Cortex of kidney (tissue), 1 donor: ENCODE results near the gene RNF214.
A peak's percentile ranks its signal among the peaks of the same experiment; 100 is the strongest.
"Not testable (repeated sequence)": the region's sequence is repeated elsewhere in the genome, so short reads cannot be mapped to it uniquely, and the experiment has no call there.

Experiments
- DNase-seq: peaks from one replicate; lab custom pipeline; 2025; lab: John Stamatoyannopoulos, UW

RNF214 gene

GRCh38 chr11:117232092-117232878, at the start of gene RNF214:
Gene RNF214 (plus strand): TSS chr11:117232671. CDS start chr11:117234273, 1,602 bp downstream.
- DNase-seq = peak; percentile 18

- not testable (repeated sequence) for DNase-seq
Measured at GRCh38 chr11:117183178-117183577, 49.3 kb upstream of the RNF214 start.

GRCh38 chr11:117183724-117184349, 48.6 kb upstream of the RNF214 start:
- no peak for DNase-seq

- no peak for DNase-seq
Measured at GRCh38 chr11:117185736-117186430, 46.6 kb upstream of the RNF214 start.

- no peak for DNase-seq
Measured at GRCh38 chr11:117186431-117186761, 46.1 kb upstream of the RNF214 start.

- DNase-seq = no peak
Measured at GRCh38 chr11:117187007-117187406, 45.5 kb upstream of the RNF214 start.

GRCh38 chr11:117187428-117187798, 45.1 kb upstream of the RNF214 start:
- no peak for DNase-seq

- DNase-seq = no peak
Measured at GRCh38 chr11:117187799-117188481, 44.5 kb upstream of the RNF214 start.

- no peak for DNase-seq
Measured at GRCh38 chr11:117188620-117189081, 43.8 kb upstream of the RNF214 start.

GRCh38 chr11:117189191-117189940, 43.1 kb upstream of the RNF214 start:
- no peak for DNase-seq

GRCh38 chr11:117189941-117190544, 42.4 kb upstream of the RNF214 start:
- no peak for DNase-seq

GRCh38 chr11:117191680-117192400, 40.6 kb upstream of the RNF214 start:
- DNase-seq = no peak

GRCh38 chr11:117192401-117192875, 40.0 kb upstream of the RNF214 start:
- no peak for DNase-seq

- no peak for DNase-seq
Measured at GRCh38 chr11:117193130-117194020, 39.1 kb upstream of the RNF214 start.

- DNase-seq = no peak
Measured at GRCh38 chr11:117194267-117194666, 38.2 kb upstream of the RNF214 start.

GRCh38 chr11:117195258-117195657, 37.2 kb upstream of the RNF214 start:
- DNase-seq = no peak

- no peak for DNase-seq
Measured at GRCh38 chr11:117195761-117196160, 36.7 kb upstream of the RNF214 start.

GRCh38 chr11:117197006-117197405, 35.5 kb upstream of the RNF214 start:
- DNase-seq = no peak
